K562 (cell line): ENCODE measurements around the gene ADAM15. TPM values are rescaled to one million over a fixed set of nuclear protein-coding genes. Genes with fewer than 3 reads are reported as not detected.

Experiments used
- BACH1 ChIP-seq: fragments of 200-800 bp; sonication (Bioruptor generic); IDR thresholded peaks from 2 replicates; pipeline ENCODE4 v1.6.1; 2016; ENCODE audit warnings: missing genetic modification characterization, missing compliant biosample characterization
- BRD9 ChIP-seq: fragments of 450-650 bp; IDR thresholded peaks from 2 replicates; pipeline ENCODE4 v1.6.1; 2018; ENCODE audit warnings: low read depth; ENCODE audit not compliant: partially characterized antibody
- CREB3 ChIP-seq: fragments of 450-650 bp; conservative IDR thresholded peaks from 2 replicates; pipeline ENCODE4 v1.6.1; 2016; ENCODE audit warnings: missing genetic modification characterization, low read depth, mild to moderate bottlenecking, missing compliant biosample characterization, moderate library complexity
- EP300 ChIP-seq: IDR thresholded peaks from 2 replicates; pipeline ENCODE4 v1.6.1; 2012; ENCODE audit warnings: low read length, improper control_type of control experiment
- HEY1 ChIP-seq: fragments of 250-450 bp; sonication (Bioruptor Pico); IDR thresholded peaks from 2 replicates; pipeline ENCODE4 v1.5.0; 2020; ENCODE audit warnings: mild to moderate bottlenecking, moderate library complexity, borderline replicate concordance
- HLTF ChIP-seq: fragments of 450-650 bp; IDR thresholded peaks from 2 replicates; pipeline ENCODE4 v1.6.1; 2016
- KAT7 ChIP-seq: sonication (generic); formaldehyde crosslinking; IDR thresholded peaks from 2 replicates; pipeline ENCODE4 v1.8.0; 2022; ENCODE audit warnings: missing genetic modification reagents, mild to moderate bottlenecking, borderline replicate concordance
- KDM2B ChIP-seq: fragments of 250-450 bp; sonication (Bioruptor Pico); IDR thresholded peaks from 2 replicates; pipeline ENCODE4 v1.8.0; 2021; ENCODE audit warnings: mild to moderate bottlenecking, moderate library complexity
- LCOR ChIP-seq: sonication (generic); formaldehyde crosslinking; IDR thresholded peaks from 2 replicates; pipeline ENCODE4 v1.8.0; 2022; ENCODE audit warnings: mild to moderate bottlenecking, missing genetic modification reagents
- MCM7 ChIP-seq, 2 experiments: fragments of 450-650 bp; IDR thresholded peaks; 2 replicates each; pipeline ENCODE4 v1.6.1; 2016 to 2018
- NCOA2 ChIP-seq, 2 experiments: fragments of 450-650 bp; IDR thresholded peaks; 2 replicates each; pipeline ENCODE4 v1.6.1; 2018; ENCODE audit warnings: mild to moderate bottlenecking in 2 of 2, moderate library complexity in 1 of 2; ENCODE audit not compliant: partially characterized antibody in 2 of 2
- POLR2AphosphoS2 ChIP-seq: IDR thresholded peaks from 2 replicates; pipeline ENCODE4 v1.6.1; 2012; ENCODE audit warnings: low read length, improper control_type of control experiment
- RBM34 ChIP-seq: fragments of 200-400 bp; formaldehyde crosslinking; IDR thresholded peaks from 2 replicates; pipeline ENCODE4 v1.6.1; 2018; ENCODE audit warnings: low read length, borderline replicate concordance; ENCODE audit not compliant: insufficient read depth
- SMAD4 ChIP-seq: fragments of 250-450 bp; sonication (Bioruptor Pico); conservative IDR thresholded peaks from 2 replicates; pipeline ENCODE4 v1.8.0; 2021; ENCODE audit warnings: inconsistent platforms, mild to moderate bottlenecking, moderate library complexity
- SP1 ChIP-seq: sonication (generic); formaldehyde crosslinking; IDR thresholded peaks from 2 replicates; pipeline ENCODE4 v1.8.1; 2022; ENCODE audit warnings: mild to moderate bottlenecking, missing genetic modification reagents
- SRSF3 ChIP-seq: fragments of 200-400 bp; formaldehyde crosslinking; IDR thresholded peaks from 2 replicates; pipeline ENCODE4 v1.6.1; 2016; ENCODE audit warnings: mild to moderate bottlenecking, low read length, moderate library complexity; ENCODE audit not compliant: insufficient read depth
- SRSF7 ChIP-seq: fragments of 200-400 bp; formaldehyde crosslinking; optimal IDR thresholded peaks from 2 replicates; pipeline ENCODE3; 2017; ENCODE audit warnings: mild to moderate bottlenecking, low read depth, low read length
- TBP ChIP-seq: optimal IDR thresholded peaks from 2 replicates; pipeline ENCODE3; 2011; ENCODE audit warnings: low read depth, low read length, improper control_type of control experiment
- TCF7L2 ChIP-seq: fragments of 150-350 bp; IDR thresholded peaks from 2 replicates; pipeline ENCODE4 v1.6.1; 2016; ENCODE audit warnings: low read depth, mild to moderate bottlenecking, low read length, moderate library complexity
- ZFP1 ChIP-seq: fragments of 450-650 bp; formaldehyde crosslinking; IDR thresholded peaks from 2 replicates; pipeline ENCODE4 v1.4.0; 2020; ENCODE audit warnings: mild to moderate bottlenecking, mixed read lengths
- ZNF121 ChIP-seq: sonication (generic); formaldehyde crosslinking; conservative IDR thresholded peaks from 2 replicates; pipeline ENCODE4 v1.8.0; 2022; ENCODE audit warnings: missing genetic modification reagents
- ZNF134 ChIP-seq: fragments of 250-450 bp; sonication (Bioruptor Pico); conservative IDR thresholded peaks from 2 replicates; pipeline ENCODE4 v1.4.0; 2020
- ZNF586 ChIP-seq: fragments of 450-650 bp; formaldehyde crosslinking; conservative IDR thresholded peaks from 2 replicates; pipeline ENCODE4 v1.4.0; 2020; ENCODE audit warnings: mild to moderate bottlenecking, moderate library complexity
- ZNF766 ChIP-seq: fragments of 200-800 bp; sonication (Bioruptor generic); conservative IDR thresholded peaks from 2 replicates; pipeline ENCODE4 v1.6.1; 2016; ENCODE audit warnings: missing genetic modification characterization, missing compliant biosample characterization
- polyA plus RNA-seq, 8 experiments: library from polyadenylated mRNA; depleted of rRNA in 4 of 8; stranded (reverse) in 5 of 8; unstranded in 3 of 8; fragments of >200 nt; fragmentation: Nextera tagmentation in 2 of 8; fragmentation: Illumina TruSeq in 1 of 8; extraction: Ambion mirVana in 2 of 8; extraction: Trizol in 1 of 8; gene quantifications; 2 replicates each; pipeline versions ENCODE4 v1.2.1 to v1.2.3, GENCODE V29; 2011 to 2014; ENCODE audit warnings: inconsistent platforms in 1 of 8, missing spikeins in 1 of 8
- total RNA-seq, 7 experiments: library from RNA; depleted of rRNA in 6 of 7; stranded (reverse); fragments of >200 nt in 6 of 7; fragmentation: Illumina TruSeq in 2 of 7; extraction: Trizol in 2 of 7; gene quantifications; 2 replicates each; pipeline versions ENCODE4 v1.2.1 to v1.2.3, GENCODE V29; 2011 to 2021; ENCODE audit warnings: low replicate concordance in 1 of 7
- TF ChIP-seq, protein P1 (sequence below): conservative IDR thresholded peaks from 2 replicates; pipeline ENCODE4 v1.6.1; 2011; ENCODE audit warnings: low read depth, mild to moderate bottlenecking, low read length; ENCODE audit not compliant: control insufficient read depth
- TF ChIP-seq, protein P2 (sequence below): fragments of 450-650 bp; IDR thresholded peaks from 2 replicates; pipeline ENCODE4 v1.6.1; 2017; ENCODE audit warnings: antibody characterized with exemption

The ADAM15 gene
- total and polyA plus RNA-seq, 9 of the 15 experiments (the other 6 are each of a cell fraction or from before 2014, with no cell fraction given) = 0.69 to 72.3 (median 32.8) TPM

DNA sequence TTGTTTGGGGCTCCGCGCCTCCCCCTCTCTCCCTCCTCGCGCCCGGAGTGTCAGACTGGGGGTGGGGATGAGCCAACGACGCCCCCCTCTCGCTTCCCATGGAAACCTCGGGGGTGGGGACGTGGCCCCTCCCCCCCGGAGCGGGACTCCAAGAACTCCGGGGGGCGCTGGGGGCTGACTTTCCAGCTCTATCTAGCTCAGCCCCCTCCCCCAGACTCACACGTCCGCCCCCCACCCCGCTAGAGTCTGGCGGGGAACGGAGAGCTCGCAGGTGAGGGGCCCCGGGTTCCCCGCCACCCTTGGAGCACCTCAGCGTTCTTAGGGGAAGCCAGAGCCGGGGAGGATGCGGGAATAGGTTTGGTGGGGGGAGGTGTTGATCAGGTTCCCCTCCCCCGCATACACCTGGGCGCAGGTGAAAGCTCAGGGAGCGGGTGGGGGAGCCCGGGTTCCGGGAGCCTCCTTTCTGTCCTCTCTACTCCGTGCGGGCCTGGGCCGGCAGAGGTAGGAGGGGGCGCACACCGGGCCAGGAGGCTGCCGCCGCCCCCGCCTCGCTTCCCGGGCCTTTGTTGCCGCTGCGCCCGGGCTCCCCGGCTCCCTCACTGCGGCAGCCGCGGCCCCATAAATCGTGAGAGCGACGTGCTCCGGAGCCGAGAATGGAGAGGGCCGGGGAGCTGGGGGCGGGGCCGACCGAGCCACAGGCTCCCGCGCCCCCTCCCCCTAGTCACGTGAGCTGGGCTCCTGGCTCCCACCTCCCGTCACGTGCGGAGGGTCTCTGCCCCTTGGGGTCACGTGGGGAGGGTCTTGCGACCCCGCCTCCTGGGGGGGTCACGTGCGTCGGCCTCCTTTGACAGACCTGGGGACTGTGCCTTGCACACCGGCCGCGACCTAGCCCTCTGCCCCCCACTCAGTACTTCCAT is 29.5 kb downstream of the ADAM15 start (continued):
- TF ChIP-seq ZNF121 (CRISPR knock-in tag) (no peak), SP1 (CRISPR knock-in tag) (peak; percentile 56), BRD9 (no peak), ZFP1 (no peak), POLR2AphosphoS2 (no peak), BACH1 (tag) (no peak), RBM34 (no peak), NCOA2 (IDR thresholded peaks at IDR 0.05; ENCODE audit: partially characterized antibody in 2 of 2) (no peak), MCM7 (IDR thresholded peaks at IDR 0.05) (no peak), SRSF3 (no peak), LCOR (CRISPR knock-in tag) (no peak), SRSF7 (no peak), EP300 (no peak), KAT7 (CRISPR knock-in tag) (0 out of 2 replicates have a peak, but pooled peaks have one; percentile 78), HEY1 (CRISPR knock-in tag) (no peak), SMAD4 (CRISPR knock-in tag) (peak; percentile 51; the same call in 1 of the 2 replicates), ZNF586 (no peak), TBP (no peak), TCF7L2 (no peak), CREB3 (no peak), HLTF (no peak), KDM2B (CRISPR knock-in tag) (peak; percentile 5; the same call in 1 of the 2 replicates), ZNF766 (CRISPR knock-in tag) (no peak), ZNF134 (no peak)
- TF ChIP-seq, protein P1, sequence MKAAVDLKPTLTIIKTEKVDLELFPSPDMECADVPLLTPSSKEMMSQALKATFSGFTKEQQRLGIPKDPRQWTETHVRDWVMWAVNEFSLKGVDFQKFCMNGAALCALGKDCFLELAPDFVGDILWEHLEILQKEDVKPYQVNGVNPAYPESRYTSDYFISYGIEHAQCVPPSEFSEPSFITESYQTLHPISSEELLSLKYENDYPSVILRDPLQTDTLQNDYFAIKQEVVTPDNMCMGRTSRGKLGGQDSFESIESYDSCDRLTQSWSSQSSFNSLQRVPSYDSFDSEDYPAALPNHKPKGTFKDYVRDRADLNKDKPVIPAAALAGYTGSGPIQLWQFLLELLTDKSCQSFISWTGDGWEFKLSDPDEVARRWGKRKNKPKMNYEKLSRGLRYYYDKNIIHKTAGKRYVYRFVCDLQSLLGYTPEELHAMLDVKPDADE = no peak
- TF ChIP-seq, protein P2, sequence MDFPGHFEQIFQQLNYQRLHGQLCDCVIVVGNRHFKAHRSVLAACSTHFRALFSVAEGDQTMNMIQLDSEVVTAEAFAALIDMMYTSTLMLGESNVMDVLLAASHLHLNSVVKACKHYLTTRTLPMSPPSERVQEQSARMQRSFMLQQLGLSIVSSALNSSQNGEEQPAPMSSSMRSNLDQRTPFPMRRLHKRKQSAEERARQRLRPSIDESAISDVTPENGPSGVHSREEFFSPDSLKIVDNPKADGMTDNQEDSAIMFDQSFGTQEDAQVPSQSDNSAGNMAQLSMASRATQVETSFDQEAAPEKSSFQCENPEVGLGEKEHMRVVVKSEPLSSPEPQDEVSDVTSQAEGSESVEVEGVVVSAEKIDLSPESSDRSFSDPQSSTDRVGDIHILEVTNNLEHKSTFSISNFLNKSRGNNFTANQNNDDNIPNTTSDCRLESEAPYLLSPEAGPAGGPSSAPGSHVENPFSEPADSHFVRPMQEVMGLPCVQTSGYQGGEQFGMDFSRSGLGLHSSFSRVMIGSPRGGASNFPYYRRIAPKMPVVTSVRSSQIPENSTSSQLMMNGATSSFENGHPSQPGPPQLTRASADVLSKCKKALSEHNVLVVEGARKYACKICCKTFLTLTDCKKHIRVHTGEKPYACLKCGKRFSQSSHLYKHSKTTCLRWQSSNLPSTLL = no peak
